Smooth muscle cell (in vitro differentiated cells): ENCODE data around the gene CAV1. TPM values are rescaled to one million over a fixed set of nuclear protein-coding genes. Genes with fewer than 3 reads are reported as not detected.

Experiments used
- DNase-seq: peaks from one replicate; lab custom pipeline; 2025; ENCODE audit not compliant: unreplicated experiment; lab: John Stamatoyannopoulos, UW
- H2AFZ ChIP-seq: fragments of 200-600 bp; sonication (generic); 2 replicates; pipeline ENCODE4 v1.6.0; 2016; ENCODE audit warnings: antibody characterized with exemption, low read depth, mild to moderate bottlenecking
- H3F3A ChIP-seq: fragments of 200-600 bp; sonication (generic); 2 replicates; pipeline ENCODE4 v1.6.0; 2017; ENCODE audit warnings: antibody characterized with exemption, low read depth
- H3K27ac ChIP-seq: fragments of 200-600 bp; sonication (generic); 2 replicates; pipeline ENCODE4 v1.5.1; 2016; ENCODE audit warnings: low read depth, mild to moderate bottlenecking
- H3K27me3 ChIP-seq: fragments of 200-600 bp; sonication (generic); 2 replicates; pipeline ENCODE4 v1.6.1; 2016; ENCODE audit warnings: low read depth, mild to moderate bottlenecking
- H3K36me3 ChIP-seq: fragments of 200-600 bp; sonication (generic); 2 replicates; pipeline ENCODE4 v1.5.1; 2016; ENCODE audit warnings: low read depth
- H3K4me1 ChIP-seq: fragments of 200-600 bp; sonication (generic); 2 replicates; pipeline ENCODE4 v1.5.1; 2016; ENCODE audit warnings: low read depth
- H3K4me2 ChIP-seq: fragments of 200-600 bp; sonication (generic); 2 replicates; pipeline ENCODE4 v1.6.0; 2016; ENCODE audit warnings: mild to moderate bottlenecking
- H3K4me3 ChIP-seq: fragments of 200-600 bp; sonication (generic); 2 replicates; pipeline ENCODE4 v1.5.1; 2016; ENCODE audit warnings: mild to moderate bottlenecking
- H3K79me2 ChIP-seq: fragments of 200-600 bp; sonication (generic); 2 replicates; pipeline ENCODE4 v1.6.0; 2016; ENCODE audit warnings: low read depth, mild to moderate bottlenecking
- H3K9ac ChIP-seq: fragments of 200-600 bp; sonication (generic); 2 replicates; pipeline ENCODE4 v1.6.0; 2016; ENCODE audit warnings: low read depth
- H3K9me3 ChIP-seq: fragments of 200-600 bp; sonication (generic); replicated peaks from 2 replicates; pipeline ENCODE4 v1.5.1; 2016; ENCODE audit warnings: low read depth
- H4K20me1 ChIP-seq: fragments of 200-600 bp; sonication (generic); 2 replicates; pipeline ENCODE4 v1.6.0; 2016; ENCODE audit warnings: low read depth
- WGBS: methylation state at CpG from one replicate; pipeline ENCODE4 v1.1.7; 2016; ENCODE audit warnings: low lambda C conversion rate; 5-methylcytosine and 5-hydroxymethylcytosine counted together
- polyA plus RNA-seq: library from polyadenylated mRNA; unstranded; fragments of >200 nt; fragmentation: Nextera tagmentation; extraction: Ambion mirVana; gene quantifications from 2 replicates; pipeline ENCODE4 v1.2.1, GENCODE V29; 2016
- total RNA-seq: library from RNA; depleted of rRNA; stranded (reverse); fragments of >200 nt; gene quantifications from 2 replicates; pipeline ENCODE4 v1.2.3, GENCODE V29; 2014
- TF ChIP-seq, protein P1 (sequence below): fragments of 200-600 bp; sonication (generic); IDR thresholded peaks from 2 replicates; pipeline ENCODE4 v1.5.1; 2017; ENCODE audit warnings: borderline replicate concordance, mild to moderate bottlenecking, antibody characterized with exemption; ENCODE audit not compliant: insufficient read depth, poor library complexity, severe bottlenecking

CAV1 gene
- total and polyA plus RNA-seq, 2 experiments from 2014 or later, result 55.8 to 84.7 TPM

DNA sequence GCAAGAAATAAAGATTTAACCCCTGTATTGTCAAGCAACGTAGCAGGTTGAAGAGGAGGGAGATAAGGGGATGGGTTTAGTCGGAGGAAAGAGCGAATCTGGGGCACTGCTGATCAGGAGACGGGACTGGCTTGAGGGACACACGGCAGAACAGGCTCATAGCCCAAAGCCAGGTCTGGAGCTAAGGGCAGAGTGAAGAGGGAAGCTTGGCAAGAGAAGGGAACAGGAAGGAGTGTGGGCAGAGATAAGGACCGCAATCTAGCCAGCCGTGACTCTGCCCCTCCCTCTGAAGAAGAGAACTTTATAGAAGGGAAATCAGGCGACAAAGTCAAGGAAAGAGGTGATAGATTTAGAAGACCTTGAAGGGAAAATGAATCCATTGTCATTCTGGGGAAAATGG lies 67.6 kb downstream of the CAV1 start:
- Histone ChIP-seq H3K27ac (no peak overlapping the region), H3K36me3 (no peaks in the 10 kb centered on the region), H3K9ac (no peak overlapping the region), H3K4me1 (peaks cover 16% of the 10 kb centered on the region), H2AFZ (peak overlapping the region; percentile 26), H3K27me3 (no peaks in the 10 kb centered on the region), H3F3A (no peaks in the 10 kb centered on the region), H3K4me2 (peak overlapping the region; percentile 8), H3K9me3 (no peaks in the 10 kb centered on the region), H3K4me3 (no peak overlapping the region), H4K20me1 (no peaks in the 10 kb centered on the region), H3K79me2 (no peaks in the 10 kb centered on the region)
- WGBS, result 48% methylated on average over 8 of the region's 8 CpGs
- no peak for DNase-seq
- TF ChIP-seq, protein P1, sequence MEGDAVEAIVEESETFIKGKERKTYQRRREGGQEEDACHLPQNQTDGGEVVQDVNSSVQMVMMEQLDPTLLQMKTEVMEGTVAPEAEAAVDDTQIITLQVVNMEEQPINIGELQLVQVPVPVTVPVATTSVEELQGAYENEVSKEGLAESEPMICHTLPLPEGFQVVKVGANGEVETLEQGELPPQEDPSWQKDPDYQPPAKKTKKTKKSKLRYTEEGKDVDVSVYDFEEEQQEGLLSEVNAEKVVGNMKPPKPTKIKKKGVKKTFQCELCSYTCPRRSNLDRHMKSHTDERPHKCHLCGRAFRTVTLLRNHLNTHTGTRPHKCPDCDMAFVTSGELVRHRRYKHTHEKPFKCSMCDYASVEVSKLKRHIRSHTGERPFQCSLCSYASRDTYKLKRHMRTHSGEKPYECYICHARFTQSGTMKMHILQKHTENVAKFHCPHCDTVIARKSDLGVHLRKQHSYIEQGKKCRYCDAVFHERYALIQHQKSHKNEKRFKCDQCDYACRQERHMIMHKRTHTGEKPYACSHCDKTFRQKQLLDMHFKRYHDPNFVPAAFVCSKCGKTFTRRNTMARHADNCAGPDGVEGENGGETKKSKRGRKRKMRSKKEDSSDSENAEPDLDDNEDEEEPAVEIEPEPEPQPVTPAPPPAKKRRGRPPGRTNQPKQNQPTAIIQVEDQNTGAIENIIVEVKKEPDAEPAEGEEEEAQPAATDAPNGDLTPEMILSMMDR, result no peak

DNA sequence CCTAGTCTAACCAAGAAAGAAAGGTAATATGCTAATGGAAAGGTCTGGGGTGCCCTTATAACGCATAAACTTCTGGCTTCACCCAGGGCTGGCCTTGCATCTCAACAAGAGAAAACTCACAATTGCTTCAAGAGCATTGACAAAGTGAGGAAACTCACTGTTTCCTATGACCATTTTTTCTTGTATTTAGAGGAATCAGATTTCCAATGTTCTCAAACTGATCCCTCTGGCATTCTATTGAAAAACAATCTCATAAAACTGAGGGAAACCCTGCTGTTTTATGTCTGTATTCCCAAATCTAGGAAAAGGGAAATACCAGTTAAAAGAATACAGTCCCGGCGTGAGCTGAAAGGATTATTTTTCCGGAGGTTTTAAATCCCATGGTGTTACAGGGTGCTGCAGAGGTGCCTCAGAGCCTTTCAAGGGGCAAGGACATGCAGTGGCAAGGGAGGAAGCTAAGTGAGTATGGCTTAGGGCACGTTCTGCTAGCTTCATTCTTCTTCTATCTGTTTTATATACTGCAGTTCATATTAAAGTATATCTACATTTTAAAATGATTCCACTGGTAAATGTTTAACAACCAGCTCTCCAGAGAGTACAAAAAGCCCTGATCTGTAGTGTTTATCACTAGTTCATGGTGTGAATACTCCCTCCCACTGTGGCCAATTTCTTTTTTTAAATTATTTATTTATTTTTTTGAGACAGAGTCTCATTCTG lies 68.7 kb downstream of the CAV1 start:
- Histone ChIP-seq H3K9me3 (no peaks in the 10 kb centered on the region), H3F3A (no peaks in the 10 kb centered on the region), H3K27me3 (no peaks in the 10 kb centered on the region), H4K20me1 (no peaks in the 10 kb centered on the region), H3K36me3 (no peaks in the 10 kb centered on the region), H3K9ac (no peak overlapping the region), H3K4me1 (peaks cover 10% of the 10 kb centered on the region), H3K27ac (no peak overlapping the region), H3K79me2 (no peaks in the 10 kb centered on the region), H3K4me2 (no peak overlapping the region), H2AFZ (peak overlapping the region; percentile 75), H3K4me3 (no peak overlapping the region)
- WGBS, result 50% methylated on average over 5 of the region's 5 CpGs
- no peak for DNase-seq
- TF ChIP-seq, protein P1, result no peak

DNA sequence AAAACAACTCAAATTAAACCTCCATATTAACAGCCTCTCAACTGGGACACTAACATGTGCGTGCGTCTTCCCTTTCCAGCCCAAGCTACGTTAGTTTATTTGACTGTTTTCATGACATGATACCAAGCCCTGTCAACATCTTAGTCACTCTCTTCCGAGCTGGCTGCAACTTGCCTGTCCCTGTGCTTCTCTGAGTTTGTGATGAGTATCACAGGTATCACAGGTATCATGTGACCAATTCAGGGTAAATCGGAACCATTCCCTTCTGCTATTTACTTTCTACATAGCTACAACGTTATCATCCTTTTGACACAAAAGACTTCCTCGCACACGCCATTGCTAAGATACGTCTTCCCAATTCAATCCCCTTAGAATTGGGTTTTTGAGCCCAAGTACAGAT lies 70.2 kb downstream of the CAV1 start:
- H2AFZ ChIP-seq, result no peak overlapping the region
- H3K4me2 ChIP-seq, result no peak overlapping the region
- H3K4me1 ChIP-seq, result peaks cover 6% of the 10 kb centered on the region
- no peaks in the 10 kb centered on the region for H3K27me3 ChIP-seq
- H3F3A ChIP-seq, result no peaks in the 10 kb centered on the region
- WGBS, result 94% methylated on average over 9 of the region's 9 CpGs
- H3K4me3 ChIP-seq, result no peak overlapping the region
- no peak for DNase-seq
- no peaks in the 10 kb centered on the region for H3K36me3 ChIP-seq
- H3K9ac ChIP-seq, result no peak overlapping the region
- no peak overlapping the region for H3K27ac ChIP-seq
- TF ChIP-seq, protein P1, result no peak
- no peaks in the 10 kb centered on the region for H3K9me3 ChIP-seq
- no peaks in the 10 kb centered on the region for H3K79me2 ChIP-seq
- no peaks in the 10 kb centered on the region for H4K20me1 ChIP-seq

DNA sequence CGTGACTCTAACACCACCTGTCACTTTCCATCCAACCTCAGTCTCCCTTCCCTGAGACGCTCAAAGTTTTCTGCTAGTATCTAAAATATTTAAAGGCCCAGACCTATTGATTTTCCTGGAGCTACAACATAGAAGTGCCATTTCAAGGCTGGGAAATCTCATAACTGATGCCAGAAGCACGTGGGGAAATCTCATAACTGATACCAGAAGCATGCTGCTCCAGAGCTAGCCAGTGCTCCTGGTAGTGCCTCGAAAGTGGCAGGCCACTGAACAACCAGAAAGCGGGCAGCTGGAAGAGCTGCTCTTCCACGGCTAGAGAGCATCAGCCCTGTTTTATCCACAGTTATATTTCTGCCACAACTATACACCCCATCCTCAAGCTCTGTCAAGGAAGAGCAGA lies 72.5 kb downstream of the CAV1 start:
- Histone ChIP-seq H3K4me3 (no peak overlapping the region), H3K4me2 (no peak overlapping the region), H3F3A (no peaks in the 10 kb centered on the region), H4K20me1 (no peaks in the 10 kb centered on the region), H3K27ac (no peak overlapping the region), H3K27me3 (no peaks in the 10 kb centered on the region), H2AFZ (no peak overlapping the region), H3K36me3 (no peaks in the 10 kb centered on the region), H3K4me1 (peaks cover 6% of the 10 kb centered on the region), H3K9me3 (no peaks in the 10 kb centered on the region), H3K79me2 (no peaks in the 10 kb centered on the region), H3K9ac (no peak overlapping the region)
- TF ChIP-seq, protein P1, result no peak
- no peak for DNase-seq
- 90% methylated on average over 6 of the region's 6 CpGs for whole genome bisulfite sequencing
